GM12891 (cell line): Measurements from ENCODE around the gene MYLK3.

Experiments
- POLR2A ChIP-seq: IDR thresholded peaks from 2 replicates; pipeline ENCODE4 v1.6.1; 2011; ENCODE audit warnings: low read depth, low read length, control low read depth
- POLR2AphosphoS5 ChIP-seq: IDR thresholded peaks from 2 replicates; pipeline ENCODE4 v1.6.1; 2011; ENCODE audit warnings: low read depth, low read length, control low read depth
- SPI1 ChIP-seq: IDR thresholded peaks from 2 replicates; pipeline ENCODE4 v1.6.1; 2011; ENCODE audit warnings: low read depth, low read length, control low read depth
- TAF1 ChIP-seq: IDR thresholded peaks from 2 replicates; pipeline ENCODE4 v1.6.1; 2011; ENCODE audit warnings: low read depth, low read length, control low read depth

GRCh38 chr16:46695937-46696336 lies 52.2 kb downstream of the MYLK3 start:
- no peak for TF ChIP-seq TAF1
- TF ChIP-seq POLR2A, result no peak
- no peak for TF ChIP-seq POLR2AphosphoS5
- TF ChIP-seq SPI1, result no peak
